ENCODE data around the gene ARHGAP10.

- TF ChIP-seq ZBTB7A (IDR thresholded peaks at IDR 0.05; ENCODE audit: low read depth) (no peak), REST (IDR thresholded peaks at IDR 0.05; ENCODE audit: low read depth) (no peak), TAF1 (IDR thresholded peaks at IDR 0.05; ENCODE audit: low read depth) (no peak), NFIC (IDR thresholded peaks at IDR 0.05) (no peak), YY1 (IDR thresholded peaks at IDR 0.05; ENCODE audit: low read depth) (no peak), EGR1 (IDR thresholded peaks at IDR 0.05) (no peak), CREB1 (IDR thresholded peaks at IDR 0.05; ENCODE audit: low read depth) (no peak), EP300 (IDR thresholded peaks at IDR 0.05; ENCODE audit: borderline replicate concordance) (no peak), CEBPB (IDR thresholded peaks at IDR 0.05) (no peak), TEAD4 (IDR thresholded peaks at IDR 0.05) (no peak)
- TF ChIP-seq, protein P1, sequence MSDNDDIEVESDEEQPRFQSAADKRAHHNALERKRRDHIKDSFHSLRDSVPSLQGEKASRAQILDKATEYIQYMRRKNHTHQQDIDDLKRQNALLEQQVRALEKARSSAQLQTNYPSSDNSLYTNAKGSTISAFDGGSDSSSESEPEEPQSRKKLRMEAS (IDR thresholded peaks at IDR 0.05): no peak
Measured at GRCh38 chr4:147779451-147779850, 47.6 kb downstream of the ARHGAP10 start.
